ENCODE data around the gene HMGN4.
"Not testable (repeated sequence)": the region's sequence is repeated elsewhere in the genome, so short reads cannot be mapped to it uniquely, and the experiment has no call there.

The HMGN4 gene

GRCh38 chr6:26537846-26538571 is at the start of gene HMGN4:
HMGN4 (plus strand) TSS chr6:26538366; CDS start chr6:26545207, 6,841 bp downstream.
- DNase-seq: peak; percentile 88 to 96

GRCh38 chr6:26489996-26490964 is 47.9 kb upstream of the HMGN4 start:
- no peak for DNase-seq

- no peak for DNase-seq
These were observed 46.6 kb upstream of the HMGN4 start for GRCh38 chr6:26491604-26492003.

GRCh38 chr6:26493258-26493657 is 44.9 kb upstream of the HMGN4 start:
- DNase-seq: peak in 1 of 2 experiments; percentile 31

- DNase-seq: no peak
These were observed 44.0 kb upstream of the HMGN4 start for GRCh38 chr6:26494117-26494516.

GRCh38 chr6:26495281-26495680 is 42.9 kb upstream of the HMGN4 start:
- no peak for DNase-seq

- no peak for DNase-seq
These were observed 40.6 kb upstream of the HMGN4 start for GRCh38 chr6:26497610-26498009.

- DNase-seq: no peak
These were observed 38.1 kb upstream of the HMGN4 start, which contains the start of gene BTN1A1 for GRCh38 chr6:26500102-26500501. BTN1A1 (plus strand) TSS chr6:26500303; CDS start chr6:26501287, 984 bp downstream.

- DNase-seq: no peak
These were observed 36.6 kb upstream of the HMGN4 start for GRCh38 chr6:26501482-26501986.

GRCh38 chr6:26502165-26502564 is 36.0 kb upstream of the HMGN4 start:
- DNase-seq: no peak

- DNase-seq: no peak
These were observed 35.5 kb upstream of the HMGN4 start for GRCh38 chr6:26502626-26503025.

- no peak for DNase-seq
These were observed 30.5 kb upstream of the HMGN4 start for GRCh38 chr6:26507658-26508057.

GRCh38 chr6:26511033-26511432 is 27.1 kb upstream of the HMGN4 start:
- DNase-seq: not testable (repeated sequence)

- DNase-seq: no peak
These were observed 23.2 kb upstream of the HMGN4 start for GRCh38 chr6:26514984-26515383.

GRCh38 chr6:26516481-26517427 is 21.4 kb upstream of the HMGN4 start:
- DNase-seq: no peak

GRCh38 chr6:26519359-26519758 is 18.8 kb upstream of the HMGN4 start:
- no peak for DNase-seq

- peak in 1 of 2 experiments; percentile 82 for DNase-seq
These were observed 17.8 kb upstream of the HMGN4 start for GRCh38 chr6:26520237-26520849.

- DNase-seq: peak; percentile 61 to 90
These were observed 17.1 kb upstream of the HMGN4 start for GRCh38 chr6:26520850-26521599.

- DNase-seq: peak; percentile 51 to 82
These were observed 16.4 kb upstream of the HMGN4 start for GRCh38 chr6:26521600-26522391.

All from SW 1271 (cell line).